Measurements from ENCODE around the gene NHS.

Gene NHS

GRCh38 chrX:17633546-17633945 is 258.5 kb downstream of the NHS start:
- no peak for DNase-seq

- DNase-seq: no peak
Measured at GRCh38 chrX:17634542-17635207, 259.7 kb downstream of the NHS start.

- DNase-seq: no peak
Measured at GRCh38 chrX:17635231-17635630, 260.2 kb downstream of the NHS start.

- no peak for DNase-seq
Measured at GRCh38 chrX:17637235-17637634, 262.2 kb downstream of the NHS start.

- no peak for DNase-seq
Measured at GRCh38 chrX:17638731-17639130, 263.7 kb downstream of the NHS start.

GRCh38 chrX:17642891-17643290 is 267.9 kb downstream of the NHS start:
- no peak for DNase-seq

- no peak for DNase-seq
Measured at GRCh38 chrX:17643528-17643927, 268.5 kb downstream of the NHS start.

- DNase-seq: no peak
Measured at GRCh38 chrX:17644001-17644400, 269.0 kb downstream of the NHS start.

- peak; percentile 56 for DNase-seq
Measured at GRCh38 chrX:17654116-17654515, 279.1 kb downstream of the NHS start.

- DNase-seq: peak; percentile 16
Measured at GRCh38 chrX:17655211-17656034, 280.4 kb downstream of the NHS start.

GRCh38 chrX:17656035-17656418 is 281.0 kb downstream of the NHS start:
- DNase-seq: peak; percentile 4

- no peak for DNase-seq
Measured at GRCh38 chrX:17656556-17656955, 281.6 kb downstream of the NHS start.

GRCh38 chrX:17662391-17662790 is 287.4 kb downstream of the NHS start:
- no peak for DNase-seq

GRCh38 chrX:17668929-17669328 is 293.9 kb downstream of the NHS start:
- DNase-seq: no peak

GRCh38 chrX:17669458-17669857 is 294.5 kb downstream of the NHS start:
- no peak for DNase-seq

- DNase-seq: no peak
Measured at GRCh38 chrX:17669891-17670290, 294.9 kb downstream of the NHS start.

- DNase-seq: no peak
Measured at GRCh38 chrX:17670874-17671273, 295.9 kb downstream of the NHS start.

- DNase-seq: no peak
Measured at GRCh38 chrX:17674601-17675000, 299.6 kb downstream of the NHS start.

GRCh38 chrX:17679261-17679660 is 304.3 kb downstream of the NHS start:
- no peak for DNase-seq

GRCh38 chrX:17679820-17680219 is 304.8 kb downstream of the NHS start:
- no peak for DNase-seq

- no peak for DNase-seq
Measured at GRCh38 chrX:17680732-17681413, 305.9 kb downstream of the NHS start.

- no peak for DNase-seq
Measured at GRCh38 chrX:17682259-17682658, 307.3 kb downstream of the NHS start.

GRCh38 chrX:17685026-17685425 is 310.0 kb downstream of the NHS start:
- no peak for DNase-seq

GRCh38 chrX:17687648-17688047 is 312.6 kb downstream of the NHS start:
- DNase-seq: no peak
